Measurements from ENCODE around the gene ZNF70.

The ZNF70 gene

GRCh38 chr22:23692598-23693291 lies 58.2 kb downstream of the ZNF70 start:
- DNase-seq (ENCODE audit: low read depth) = no peak

- no peak for DNase-seq (ENCODE audit: low read depth)
Measured at GRCh38 chr22:23691748-23692423, 59.0 kb downstream of the ZNF70 start.

GRCh38 chr22:23690713-23691112 lies 60.2 kb downstream of the ZNF70 start, which contains the start of gene RGL4:
Gene RGL4 (plus strand): TSS chr22:23691013. CDS start chr22:23692031, 1,018 bp downstream.
- DNase-seq (ENCODE audit: low read depth) = no peak

GRCh38 chr22:23689414-23689813 lies 61.5 kb downstream of the ZNF70 start:
- no peak for DNase-seq (ENCODE audit: low read depth)

Measured in stimulated activated CD8-positive, alpha-beta memory T cell treated with anti-CD3 and anti-CD28 coated beads, Interleukin-12 subunit alpha, Interleukin-12 subunit beta, amount 100 ng/mL, for 4 hours (primary cell).